GM19023 (cell line): ENCODE results near the gene RELL1.

Experiments used
- ATAC-seq: cut with Tn5 transposase; IDR thresholded peaks from one replicate; pipeline ENCODE4 v1.9.1; 2021; ENCODE audit warnings: mild to moderate bottlenecking, moderate library complexity; ENCODE audit not compliant: unreplicated experiment

Gene RELL1

GRCh38 chr4:37667197-37668100 is 18.7 kb downstream of the RELL1 start:
- ATAC-seq = no peak

GRCh38 chr4:37666625-37667071 is 19.5 kb downstream of the RELL1 start:
- ATAC-seq = no peak

GRCh38 chr4:37665333-37666320 is 20.5 kb downstream of the RELL1 start:
- ATAC-seq = no peak

GRCh38 chr4:37664696-37665095 is 21.5 kb downstream of the RELL1 start:
- ATAC-seq = no peak

- no peak for ATAC-seq
Measured at GRCh38 chr4:37663552-37663951, 22.6 kb downstream of the RELL1 start.

GRCh38 chr4:37662861-37663390 is 23.2 kb downstream of the RELL1 start:
- ATAC-seq = no peak

- no peak for ATAC-seq
Measured at GRCh38 chr4:37662251-37662650, 23.9 kb downstream of the RELL1 start.

GRCh38 chr4:37661772-37662171 is 24.4 kb downstream of the RELL1 start:
- no peak for ATAC-seq

- ATAC-seq = no peak
Measured at GRCh38 chr4:37659696-37660095, 26.5 kb downstream of the RELL1 start.

- ATAC-seq = no peak
Measured at GRCh38 chr4:37656649-37657048, 29.5 kb downstream of the RELL1 start.

- ATAC-seq = no peak
Measured at GRCh38 chr4:37653601-37654000, 32.6 kb downstream of the RELL1 start.

GRCh38 chr4:37652747-37653527 is 33.2 kb downstream of the RELL1 start:
- no peak for ATAC-seq

- ATAC-seq = no peak
Measured at GRCh38 chr4:37651781-37652377, 34.3 kb downstream of the RELL1 start.

- ATAC-seq = no peak
Measured at GRCh38 chr4:37650481-37650880, 35.7 kb downstream of the RELL1 start.

- ATAC-seq = no peak
Measured at GRCh38 chr4:37649268-37649667, 36.9 kb downstream of the RELL1 start.

- ATAC-seq = no peak
Measured at GRCh38 chr4:37648084-37648817, 37.9 kb downstream of the RELL1 start.

GRCh38 chr4:37646247-37646646 is 39.9 kb downstream of the RELL1 start:
- ATAC-seq = no peak

GRCh38 chr4:37645736-37646135 is 40.4 kb downstream of the RELL1 start:
- no peak for ATAC-seq

GRCh38 chr4:37644962-37645361 is 41.2 kb downstream of the RELL1 start:
- ATAC-seq = no peak
